Cardiac ventricle fibroblast (primary cell): Measurements from ENCODE around the gene IFNE. TPM values are rescaled to one million over a fixed set of nuclear protein-coding genes. Genes with fewer than 3 reads are reported as not detected.

ENCODE experiments used
- total RNA-seq: library from RNA; depleted of rRNA; stranded (reverse); fragments of >200 nt; gene quantifications from 2 replicates; pipeline ENCODE4 v1.2.3, GENCODE V29; 2015

Gene IFNE, protein sequence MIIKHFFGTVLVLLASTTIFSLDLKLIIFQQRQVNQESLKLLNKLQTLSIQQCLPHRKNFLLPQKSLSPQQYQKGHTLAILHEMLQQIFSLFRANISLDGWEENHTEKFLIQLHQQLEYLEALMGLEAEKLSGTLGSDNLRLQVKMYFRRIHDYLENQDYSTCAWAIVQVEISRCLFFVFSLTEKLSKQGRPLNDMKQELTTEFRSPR
- 0.34 and 0.56 TPM in 2 replicates for total RNA-seq

DNA sequence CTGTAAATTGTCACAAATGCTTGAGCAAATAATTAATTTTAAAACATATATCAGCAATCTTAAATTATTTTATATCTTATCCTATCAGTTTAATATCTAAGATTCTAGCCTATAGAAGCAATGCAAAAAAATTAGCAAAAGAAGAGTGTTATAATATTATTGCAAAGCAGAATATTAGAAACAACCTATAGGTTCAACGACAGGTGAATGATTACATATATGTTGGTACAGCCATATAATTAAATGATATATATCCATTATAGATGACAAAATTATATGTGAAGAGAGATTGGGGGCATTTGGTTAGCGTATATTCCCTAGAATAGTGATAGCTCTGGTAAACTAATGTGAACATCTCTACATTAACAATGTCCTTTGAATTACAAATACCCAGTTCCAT is at the start of gene IFNE:
Gene IFNE (minus strand): TSS at position 101 of the 400 bp plus-strand sequence. CDS start 619 bp downstream, outside the sequence.

DNA sequence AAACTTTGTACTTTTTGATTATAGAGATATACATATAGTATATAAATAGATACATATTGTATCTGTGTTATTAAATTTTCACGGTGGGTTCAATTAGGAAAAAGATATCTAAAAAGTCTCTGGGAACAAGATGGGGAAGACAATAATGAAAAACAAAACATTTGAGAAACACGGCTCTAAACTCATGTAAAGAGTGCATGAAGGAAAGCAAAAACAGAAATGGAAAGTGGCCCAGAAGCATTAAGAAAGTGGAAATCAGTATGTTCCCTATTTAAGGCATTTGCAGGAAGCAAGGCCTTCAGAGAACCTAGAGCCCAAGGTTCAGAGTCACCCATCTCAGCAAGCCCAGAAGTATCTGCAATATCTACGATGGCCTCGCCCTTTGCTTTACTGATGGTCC is 42.0 kb downstream of the IFNE start, which contains the start of gene IFNA1:
Gene IFNA1 (plus strand): TSS at position 301 of the 400 bp plus-strand sequence. CDS start 69 bp downstream, at position 370.

Other genes with a start within 250 kb of the IFNE start
- gene IFNA14, start 242.3 kb downstream of the IFNE start, total RNA-seq, result not detected in 2 replicates
- gene IFNA5, start 177.0 kb downstream of the IFNE start, total RNA-seq, result not detected in 2 replicates
- 20.5 and 26.0 TPM in 2 replicates for gene KLHL9, start 146.9 kb downstream of the IFNE start, total RNA-seq
- gene IFNA6, start 131.4 kb downstream of the IFNE start, total RNA-seq, result not detected in 2 replicates
- not detected in 2 replicates for gene IFNA13, start 114.3 kb downstream of the IFNE start, total RNA-seq
- gene IFNA2, start 96.9 kb downstream of the IFNE start, total RNA-seq, result not detected in 2 replicates
- gene IFNA8, start 73.2 kb downstream of the IFNE start, total RNA-seq, result not detected in 2 replicates
- gene IFNA1, start 41.9 kb downstream of the IFNE start, total RNA-seq, result not detected in 2 replicates